GM21423 (cell line): ENCODE data around the gene TMEM131L.

ENCODE experiments used
- ATAC-seq: cut with Tn5 transposase; IDR thresholded peaks from one replicate; pipeline ENCODE4 v1.9.1; 2021; ENCODE audit warnings: mild to moderate bottlenecking, moderate library complexity; ENCODE audit not compliant: unreplicated experiment

Gene TMEM131L

GRCh38 chr4:153520801-153521329, 54.7 kb downstream of the TMEM131L start:
- peak; percentile 36 for ATAC-seq

GRCh38 chr4:153521478-153521877, 55.3 kb downstream of the TMEM131L start:
- peak; percentile 22 for ATAC-seq

GRCh38 chr4:153521999-153522801, 56.0 kb downstream of the TMEM131L start:
- peak; percentile 25 for ATAC-seq

GRCh38 chr4:153522802-153523094, 56.6 kb downstream of the TMEM131L start:
- peak; percentile 36 for ATAC-seq

DNA sequence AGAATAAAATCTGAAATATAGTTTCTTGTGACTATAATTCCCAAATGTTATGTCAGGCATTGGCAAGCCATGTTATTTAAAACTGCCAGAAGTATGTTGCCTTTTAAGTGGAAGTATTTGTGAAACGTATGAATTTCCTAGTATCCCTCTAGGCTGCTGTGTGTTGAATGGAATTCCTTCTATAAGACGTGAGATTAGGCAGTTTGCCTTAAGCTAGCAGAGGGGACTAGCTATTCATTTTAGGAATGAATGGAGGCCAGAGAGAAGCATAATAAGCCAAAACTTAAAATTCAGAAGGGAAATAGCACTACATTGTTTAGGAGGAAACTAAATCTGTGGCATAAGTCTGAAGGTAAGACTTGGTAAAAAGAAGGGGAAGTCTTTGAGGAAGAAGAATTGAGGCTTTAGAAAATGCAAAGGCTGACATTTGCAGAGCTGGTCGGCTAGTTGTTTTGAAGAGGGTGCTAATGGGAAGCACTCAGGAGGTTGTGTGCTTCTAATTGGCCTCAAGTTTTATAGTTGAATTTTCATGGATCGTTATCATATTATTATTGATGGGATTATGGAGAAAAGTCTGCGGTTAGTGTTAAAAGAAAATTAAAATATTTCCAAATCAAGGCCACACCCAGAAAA, 57.1 kb downstream of the TMEM131L start:
- no peak for ATAC-seq

DNA sequence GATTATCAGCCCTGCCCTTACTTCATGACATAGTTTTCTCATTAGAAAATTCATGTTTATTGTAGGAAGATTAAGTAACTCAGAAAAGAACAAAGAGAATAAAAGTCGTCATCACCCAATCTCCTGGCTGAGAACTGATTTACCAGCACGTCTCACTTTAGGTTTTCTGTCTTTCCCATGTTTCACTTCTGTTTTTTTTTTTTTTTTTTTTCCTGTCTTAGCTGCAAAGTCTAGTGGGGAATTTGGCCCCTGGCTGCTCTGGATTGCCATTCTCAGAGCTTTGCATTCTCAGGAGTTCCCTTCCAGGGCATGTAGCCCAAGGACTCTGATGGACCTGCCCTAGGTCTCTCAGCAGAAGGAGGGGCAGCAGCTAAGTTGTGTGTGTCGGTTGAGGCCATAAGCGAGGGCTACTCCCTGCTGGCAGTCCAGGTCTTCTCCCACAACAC, 57.8 kb downstream of the TMEM131L start:
- ATAC-seq: no peak

GRCh38 chr4:153524682-153525081, 58.5 kb downstream of the TMEM131L start:
- no peak for ATAC-seq

DNA sequence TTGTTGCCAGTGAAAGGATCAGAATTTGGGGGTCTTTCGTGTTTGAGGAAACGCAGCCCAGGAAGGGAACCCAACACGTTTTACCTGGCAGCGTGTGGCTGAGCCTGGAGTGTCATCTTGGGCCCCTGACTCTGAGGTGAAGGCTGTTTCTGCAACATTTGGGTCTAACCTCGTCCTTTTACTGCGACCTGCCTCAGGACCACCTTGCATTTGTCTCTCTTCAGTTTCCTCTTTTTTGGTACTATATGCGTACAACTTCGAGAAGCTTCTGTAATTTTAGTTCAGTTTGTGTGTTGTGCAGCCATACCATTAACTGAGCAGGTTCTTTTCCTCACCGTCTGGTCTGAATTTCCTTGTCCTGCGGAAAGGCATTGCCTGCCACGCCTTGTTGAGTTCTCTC, 61.5 kb downstream of the TMEM131L start:
- no peak for ATAC-seq

DNA sequence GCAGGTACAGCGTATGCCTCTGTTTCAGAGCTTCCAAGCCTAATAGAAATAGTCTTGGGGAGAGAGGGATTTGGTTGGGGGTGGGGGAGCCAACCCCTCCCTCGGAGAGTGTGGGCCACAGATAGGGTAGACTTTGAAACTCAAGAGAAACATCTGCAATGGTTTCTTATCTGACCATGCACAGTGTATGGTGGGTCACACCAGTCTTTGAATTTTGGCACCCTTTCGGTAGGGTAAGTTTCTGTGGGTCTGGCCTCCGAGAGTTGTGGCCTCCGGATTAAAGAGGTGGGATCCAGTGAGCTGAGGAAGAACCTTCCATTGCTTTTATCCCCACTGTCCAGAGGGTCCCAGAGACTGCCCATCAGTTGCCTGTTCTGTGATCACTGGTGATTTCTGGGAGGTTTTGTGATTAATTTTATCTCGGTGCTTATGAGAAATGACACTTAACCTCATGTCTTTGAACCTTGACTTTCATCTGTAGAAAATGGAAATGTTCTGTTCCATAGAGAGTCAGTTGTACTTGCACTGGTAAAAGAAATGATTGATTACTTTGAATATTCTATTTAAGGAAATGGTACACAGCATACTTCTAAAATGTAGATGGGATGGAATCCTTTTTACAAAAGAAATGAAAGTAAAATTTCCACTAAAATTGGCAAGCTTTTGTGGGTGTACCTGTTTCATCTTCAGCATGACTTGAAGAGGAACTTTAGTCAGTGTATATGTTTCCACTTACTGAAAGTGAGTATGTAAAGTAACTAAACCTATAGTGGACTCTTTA, 62.7 kb downstream of the TMEM131L start:
- ATAC-seq: peak; percentile 48

GRCh38 chr4:153529646-153530045, 63.5 kb downstream of the TMEM131L start:
- ATAC-seq: no peak

DNA sequence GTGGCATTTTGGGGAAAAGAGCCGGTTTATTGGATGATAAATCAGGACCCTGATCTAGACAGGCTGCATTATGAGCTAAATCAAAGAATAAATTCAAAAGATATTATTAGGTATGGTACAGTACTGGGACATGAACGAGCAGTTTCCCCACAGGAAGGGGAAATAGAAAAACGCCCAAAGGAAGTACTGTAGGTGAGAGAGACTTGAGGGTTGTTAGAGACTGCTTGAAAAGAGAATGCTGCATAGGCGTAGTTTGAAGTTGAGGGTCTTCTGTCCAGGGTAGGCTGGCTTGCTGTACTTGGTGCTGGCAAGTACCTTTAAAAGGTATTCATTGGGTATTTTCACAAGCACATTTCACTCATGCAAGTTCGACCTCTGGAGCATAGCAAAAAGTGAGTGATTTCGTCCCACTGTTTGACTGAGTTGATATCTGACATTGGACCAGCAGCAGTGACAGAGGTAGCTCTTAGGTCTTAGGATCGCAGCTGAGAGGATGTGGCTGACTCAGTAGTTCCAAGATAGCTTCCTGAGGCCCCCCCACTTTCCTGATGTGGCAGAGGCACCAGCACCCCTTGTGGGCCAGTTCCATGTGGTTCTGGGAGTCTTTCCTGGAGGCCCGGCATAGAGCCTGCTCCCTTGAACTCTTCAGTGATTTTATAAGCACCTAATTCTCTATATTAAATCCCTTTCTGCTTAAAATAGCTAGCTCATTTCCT, 64.3 kb downstream of the TMEM131L start:
- no peak for ATAC-seq

DNA sequence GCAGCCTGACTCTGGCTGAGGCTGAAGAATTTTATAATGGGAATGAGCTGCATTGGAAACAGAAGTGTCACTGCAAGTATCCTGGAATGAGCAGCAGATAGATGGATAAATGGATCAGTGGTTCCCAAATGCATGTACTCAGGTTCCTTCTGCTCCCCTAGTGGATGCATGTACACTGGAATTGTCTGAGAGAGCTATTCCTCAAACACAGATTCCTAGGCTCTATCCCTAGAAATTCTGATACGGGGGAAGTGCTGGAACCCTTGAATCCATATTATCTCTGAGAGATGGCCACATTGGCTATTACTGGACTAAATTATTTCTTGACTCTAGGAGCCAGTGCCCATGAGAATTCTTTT, 64.8 kb downstream of the TMEM131L start:
- no peak for ATAC-seq

GRCh38 chr4:153531976-153532626, 65.9 kb downstream of the TMEM131L start:
- no peak for ATAC-seq

GRCh38 chr4:153532636-153533035, 66.5 kb downstream of the TMEM131L start:
- ATAC-seq: no peak

DNA sequence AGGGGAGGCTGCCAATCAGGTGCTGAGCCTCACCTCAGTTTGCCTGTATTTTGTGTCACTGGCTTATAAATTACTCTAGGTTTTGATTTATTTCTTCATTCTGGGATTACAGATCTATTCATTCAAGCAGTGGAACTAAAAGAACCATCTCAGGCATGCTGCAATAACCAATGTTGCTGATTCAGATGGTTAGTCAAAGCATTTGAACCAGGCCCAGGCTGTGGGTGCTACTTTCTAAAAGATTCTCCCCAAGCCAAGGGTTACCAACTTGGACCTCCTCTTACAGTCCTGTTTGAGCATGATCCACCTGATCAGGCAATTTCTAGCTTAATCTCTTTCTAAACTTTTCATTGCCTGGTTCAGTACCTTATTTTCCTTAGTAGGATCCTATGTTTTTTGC, 67.2 kb downstream of the TMEM131L start:
- ATAC-seq: no peak

DNA sequence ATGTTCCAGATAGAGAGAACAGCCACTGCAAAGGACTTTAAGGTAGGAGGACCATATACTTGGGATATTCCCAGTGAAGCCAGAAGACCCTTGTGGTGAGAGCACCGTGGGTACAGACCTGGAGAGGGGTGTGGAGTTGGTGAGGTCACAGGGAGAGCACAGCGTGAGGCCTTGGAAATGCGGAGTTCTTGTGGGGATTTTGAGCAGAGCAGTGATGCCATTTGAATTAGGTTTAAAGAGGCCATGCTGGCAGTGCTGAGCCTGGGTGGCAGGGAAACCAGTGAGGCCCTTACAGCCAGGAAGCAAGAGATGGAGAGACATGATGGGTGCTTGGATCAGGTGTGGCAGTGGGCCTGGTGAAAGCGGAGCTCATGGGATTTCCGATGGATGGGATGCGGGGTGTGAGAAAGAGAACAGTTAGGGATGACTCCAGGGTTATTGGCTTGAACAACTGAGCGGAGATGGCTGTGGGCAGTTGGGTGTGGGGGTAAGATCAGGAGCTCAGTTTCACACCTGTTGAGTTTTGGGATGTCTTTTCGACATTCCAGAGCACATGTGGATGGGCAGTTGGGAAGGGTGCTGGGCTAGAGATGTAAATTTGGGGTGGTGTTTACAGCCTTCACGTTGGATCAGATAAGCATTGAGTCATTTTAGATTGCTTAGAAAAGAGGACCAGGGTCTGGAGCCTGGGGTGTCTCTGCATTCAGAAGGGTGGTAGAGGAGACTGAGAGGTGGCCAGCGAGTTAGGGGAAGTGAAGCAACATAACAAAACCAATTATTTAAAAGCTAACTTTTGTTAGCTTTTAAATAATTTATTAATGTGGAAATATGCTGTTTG, 68.9 kb downstream of the TMEM131L start:
- no peak for ATAC-seq

- no peak for ATAC-seq
These were observed 69.8 kb downstream of the TMEM131L start for GRCh38 chr4:153535772-153536513.

DNA sequence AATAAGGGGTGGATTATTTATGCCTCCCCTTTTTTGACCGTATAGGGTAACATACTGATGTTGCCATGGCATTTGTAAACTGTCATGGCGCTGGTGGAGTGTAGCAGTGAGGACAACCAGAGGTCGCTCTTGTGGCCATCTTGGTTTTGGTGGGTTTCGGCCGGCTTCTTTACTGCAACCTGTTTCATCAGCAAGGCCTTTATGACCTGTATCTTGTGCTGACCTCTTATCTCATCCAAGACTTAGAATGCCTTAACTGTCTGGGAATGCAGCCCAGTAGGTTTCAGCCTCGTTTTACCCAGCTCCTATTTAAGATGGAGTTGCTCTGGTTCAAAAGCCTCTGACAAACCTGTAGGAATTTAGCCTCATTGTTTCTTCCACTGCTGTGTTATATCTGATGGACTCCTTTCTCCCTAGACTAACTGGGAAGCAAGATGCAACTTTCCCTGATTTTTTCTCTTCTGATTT, 71.4 kb downstream of the TMEM131L start:
- no peak for ATAC-seq
